MV-4-11 (cell line): ENCODE results near the gene CALM1.
A peak's percentile ranks its signal among the peaks of the same experiment; 100 is the strongest.

ENCODE experiments used
- DNase-seq: peaks from one replicate; lab custom pipeline; 2025; lab: John Stamatoyannopoulos, UW

Gene CALM1

GRCh38 chr14:90409209-90409730, 12.4 kb downstream of the CALM1 start:
- DNase-seq: peak; percentile 60

DNA sequence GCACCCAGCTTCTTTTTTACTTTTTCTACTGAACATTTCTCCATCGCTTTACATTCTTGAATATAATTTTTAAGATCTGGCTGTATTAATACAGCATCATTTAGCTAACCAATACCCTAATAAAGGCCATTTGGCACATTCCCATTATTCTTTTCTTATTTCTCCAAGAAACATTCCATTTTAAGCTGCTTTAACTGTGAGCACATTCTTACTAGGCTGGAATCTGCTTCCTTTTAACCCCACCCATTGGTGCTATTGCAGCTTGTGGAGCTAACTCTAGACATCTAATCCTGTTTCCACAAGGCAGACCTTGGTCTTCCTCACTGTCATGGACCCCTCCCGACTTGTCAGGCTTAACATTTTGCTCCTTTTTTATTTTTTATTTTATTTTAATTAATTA, 15.2 kb downstream of the CALM1 start:
- no peak for DNase-seq

DNA sequence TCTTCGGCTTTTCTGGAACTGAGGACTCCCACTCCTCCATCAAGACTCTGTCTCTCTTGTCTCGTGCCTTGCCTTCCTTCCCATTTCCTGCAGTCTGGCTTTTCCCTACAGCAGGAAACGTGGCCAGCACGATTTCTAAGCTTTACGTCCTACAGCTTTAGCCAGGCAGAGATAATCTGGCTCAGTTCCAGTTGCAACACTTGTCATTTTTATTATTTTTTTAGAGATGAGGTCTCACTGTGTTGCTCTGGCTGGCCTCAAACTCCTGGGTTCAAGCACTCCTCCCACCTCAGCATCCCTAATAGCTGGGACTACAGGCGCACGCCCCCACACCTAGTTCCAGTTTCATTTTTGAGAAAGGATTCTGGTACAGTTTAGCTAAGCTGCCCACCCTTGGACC, 19.9 kb downstream of the CALM1 start:
- DNase-seq: no peak

DNA sequence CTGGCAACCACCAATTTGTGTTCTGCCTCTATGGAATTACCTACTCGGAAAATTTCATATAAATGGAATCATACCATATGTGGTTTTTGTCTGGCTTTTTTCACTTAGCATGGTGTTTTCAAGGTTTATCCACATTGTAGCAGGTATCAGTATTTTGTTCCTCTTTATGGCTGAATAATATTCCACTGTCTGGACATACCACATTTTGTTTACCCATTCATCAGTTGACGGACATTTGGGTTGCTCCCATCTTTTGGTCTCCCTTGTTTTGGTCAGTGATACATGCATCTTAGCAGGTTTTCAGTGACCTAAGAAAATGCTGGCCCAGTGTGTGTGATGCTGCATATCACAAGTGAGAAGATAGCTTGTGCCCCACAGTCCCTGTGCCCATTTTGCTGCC, 21.2 kb downstream of the CALM1 start:
- no peak for DNase-seq

DNA sequence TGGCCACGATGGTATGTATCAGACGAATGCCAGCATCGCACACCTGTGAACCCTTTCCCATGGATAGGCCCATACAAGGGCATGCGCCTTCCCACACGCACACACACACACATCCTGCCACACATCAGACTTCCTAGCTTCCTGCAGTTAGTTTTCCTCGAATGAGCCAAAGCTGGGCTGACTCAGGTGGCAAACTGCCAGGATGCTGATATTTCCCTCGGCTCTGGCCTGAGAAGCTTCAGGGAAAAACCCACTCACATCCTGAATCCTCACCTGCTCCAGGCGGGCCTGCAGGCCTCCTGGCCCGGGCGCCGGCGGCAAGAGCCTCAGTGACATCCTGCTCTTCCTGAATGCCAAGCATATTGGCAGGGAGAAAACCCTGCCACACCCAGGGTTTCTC, 22.4 kb downstream of the CALM1 start:
- no peak for DNase-seq

DNA sequence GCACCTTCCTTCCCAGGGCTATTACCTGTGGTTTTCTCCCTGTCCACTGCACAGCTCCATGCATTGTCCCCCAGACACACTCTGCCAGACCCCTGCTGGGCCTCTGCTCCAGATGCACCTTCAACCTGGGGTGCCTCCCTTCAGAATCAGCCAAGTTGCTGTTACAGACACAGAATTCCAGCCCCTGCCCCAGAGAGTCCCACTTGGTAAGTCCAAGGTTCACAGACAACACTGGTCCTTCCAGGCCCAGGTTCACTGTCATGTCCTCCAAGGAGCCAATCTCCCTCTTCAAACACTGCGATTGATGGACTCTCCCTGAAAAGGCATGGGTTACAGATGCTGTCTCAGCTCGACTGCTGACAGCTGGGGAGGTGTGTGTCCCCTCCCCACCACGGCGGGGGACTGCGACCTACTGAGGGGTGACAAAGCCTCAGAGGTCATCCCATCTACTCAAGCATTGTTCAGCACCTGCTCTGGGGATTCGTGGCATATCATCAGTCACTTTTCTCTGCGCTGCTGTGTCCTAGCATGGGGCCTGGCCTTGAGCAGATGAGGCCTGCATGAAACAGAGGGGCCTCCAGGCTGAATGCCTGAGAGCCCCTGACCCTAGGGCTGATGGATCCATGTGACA, 24.3 kb downstream of the CALM1 start:
- DNase-seq: no peak

GRCh38 chr14:90421632-90422020, 24.8 kb downstream of the CALM1 start:
- DNase-seq: no peak

DNA sequence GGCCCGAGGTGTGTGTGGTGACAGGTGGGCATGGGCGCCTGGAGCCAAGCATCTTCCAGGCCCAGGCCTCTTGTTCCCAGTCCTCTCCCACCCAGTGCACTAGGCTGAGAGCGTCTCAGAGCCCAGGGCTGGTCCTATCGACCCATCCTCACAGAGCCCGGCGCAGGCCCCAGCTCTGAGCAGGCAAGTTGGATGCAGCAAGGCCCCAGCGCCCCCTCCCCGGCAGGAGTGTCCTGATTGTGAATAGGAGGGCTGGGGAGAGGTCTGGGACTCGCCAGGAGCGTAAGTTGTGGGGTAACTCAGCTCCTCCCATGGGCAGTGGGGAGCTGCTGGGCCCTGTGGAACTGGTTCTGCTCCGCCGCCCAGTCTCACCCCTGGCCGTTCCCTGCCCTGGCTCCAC, 26.3 kb downstream of the CALM1 start:
- no peak for DNase-seq

DNA sequence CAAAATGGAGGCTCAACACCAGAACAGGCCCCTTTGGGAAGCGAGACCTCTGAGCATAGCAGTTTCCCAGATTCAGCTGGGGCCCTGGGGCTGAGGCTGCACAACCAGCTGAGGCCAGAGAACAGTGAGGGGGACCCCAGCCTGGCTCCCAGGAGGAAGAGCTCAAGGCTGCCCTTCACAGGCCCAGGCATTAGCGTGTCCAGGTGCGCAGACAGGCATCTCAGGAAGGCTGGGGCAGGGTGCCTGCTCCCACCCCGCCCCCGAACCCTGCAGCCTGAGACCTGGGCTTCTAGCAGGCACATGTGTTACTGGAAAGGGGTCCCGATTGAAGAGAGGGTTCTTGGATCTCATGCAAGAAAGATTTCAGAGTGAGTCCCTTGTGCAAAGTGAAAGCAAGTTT, 27.2 kb downstream of the CALM1 start:
- DNase-seq: no peak

DNA sequence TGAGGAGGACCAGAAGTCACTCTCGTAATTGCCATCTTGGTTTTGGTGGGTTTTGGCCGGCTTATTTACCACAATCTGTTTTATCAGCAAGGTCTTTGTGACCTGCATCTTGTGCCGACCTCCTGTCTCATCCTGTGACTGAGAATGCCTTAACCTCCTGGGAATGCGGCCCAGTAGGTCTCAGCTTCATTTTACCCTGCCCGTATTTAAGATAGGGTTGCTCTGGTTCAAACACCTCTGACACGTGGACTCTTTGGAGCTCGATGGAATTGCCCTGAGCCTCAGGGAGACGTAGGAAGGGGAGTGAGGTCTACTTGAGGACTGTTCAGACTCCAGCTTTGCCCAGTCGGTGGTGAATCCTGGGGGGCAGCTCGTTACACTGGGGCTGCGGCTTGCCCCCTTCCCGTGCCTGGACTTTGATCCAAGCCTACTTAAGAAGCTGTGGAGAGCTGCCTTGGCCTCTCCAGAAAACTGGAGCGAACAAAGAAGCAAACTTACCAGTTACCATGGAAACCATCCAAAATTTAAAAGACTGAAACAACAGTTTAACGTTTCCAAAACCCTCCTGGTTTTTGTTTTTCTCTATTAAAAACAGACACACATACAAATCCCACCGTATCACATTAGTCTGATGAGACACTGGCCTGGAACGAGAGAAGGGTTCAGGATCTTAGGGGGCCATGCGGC, 28.0 kb downstream of the CALM1 start:
- no peak for DNase-seq

- DNase-seq: no peak
Measured at GRCh38 chr14:90425373-90425879, 28.6 kb downstream of the CALM1 start.

DNA sequence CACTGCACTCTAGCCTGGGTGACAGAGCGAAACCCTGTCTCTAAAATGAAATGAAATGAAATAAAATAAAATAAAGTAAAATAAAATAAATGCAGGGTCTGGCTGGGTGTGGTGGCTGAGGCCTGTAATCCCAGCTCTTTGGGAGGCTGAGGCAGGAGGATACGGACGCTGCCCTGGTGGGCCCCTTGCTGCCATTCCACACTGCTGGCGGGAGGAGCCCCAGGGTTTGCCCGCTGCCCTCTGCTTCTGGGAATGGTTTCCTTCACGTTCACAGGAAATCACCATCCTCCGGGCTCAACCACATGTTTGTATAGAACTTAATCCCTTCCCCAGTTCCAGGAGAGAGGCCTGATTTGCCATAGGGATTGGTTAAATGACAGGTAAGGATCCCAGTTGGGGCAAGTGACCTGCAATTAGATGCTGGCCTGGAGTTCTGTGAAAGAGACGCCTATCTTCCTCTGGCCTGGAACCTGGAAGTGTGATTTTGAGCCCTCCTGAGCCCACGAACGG, 29.3 kb downstream of the CALM1 start:
- no peak for DNase-seq

- DNase-seq: no peak
Measured at GRCh38 chr14:90426663-90427062, 29.8 kb downstream of the CALM1 start.

DNA sequence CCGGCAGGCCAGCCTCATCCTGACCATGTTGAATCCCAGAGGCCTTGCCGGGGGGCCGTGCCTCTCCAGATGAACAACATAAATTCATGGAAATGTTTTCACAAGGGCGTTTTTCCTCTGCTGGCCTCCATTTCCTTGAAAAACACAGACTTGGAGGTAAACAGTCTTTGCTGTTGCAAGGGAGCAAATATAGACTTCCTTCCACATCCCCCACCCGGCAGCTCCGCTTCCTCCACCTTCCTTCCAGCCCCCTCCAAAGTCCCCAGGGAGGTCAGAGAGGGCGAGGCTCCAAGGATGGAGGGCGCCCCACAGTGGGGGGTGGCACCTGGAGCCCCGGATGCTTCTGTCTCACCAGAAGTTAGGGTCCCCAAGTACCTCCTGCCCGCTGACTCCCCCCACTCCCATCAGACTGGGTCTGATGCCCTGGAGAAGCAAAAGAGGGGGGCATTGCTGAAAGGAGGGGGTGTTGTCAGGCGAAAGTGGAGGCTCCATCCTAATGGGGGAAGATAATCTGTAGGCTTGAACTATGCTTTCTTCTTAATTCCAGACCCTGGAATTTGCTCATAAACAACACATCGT, 31.1 kb downstream of the CALM1 start:
- no peak for DNase-seq

- peak; percentile 8 for DNase-seq
Measured at GRCh38 chr14:90428676-90429075, 31.8 kb downstream of the CALM1 start.

DNA sequence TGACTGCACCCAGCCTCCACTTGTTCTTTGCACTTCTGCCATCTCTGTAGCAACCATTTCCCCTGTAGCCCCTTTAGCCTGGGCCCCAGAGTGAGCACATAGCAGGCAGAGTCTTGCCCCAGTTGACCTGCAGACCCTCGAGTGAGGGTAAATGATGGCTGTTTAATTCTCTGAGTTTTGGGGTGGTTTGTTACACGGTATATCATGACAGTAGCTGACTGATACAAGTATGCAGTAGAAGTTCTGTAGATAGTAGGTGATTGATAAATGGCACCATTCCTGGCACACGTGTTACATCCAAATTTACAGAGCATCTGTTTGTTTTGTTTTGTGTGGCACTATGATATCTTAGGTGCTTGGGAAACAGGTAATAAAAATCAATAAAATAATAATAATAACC, 32.4 kb downstream of the CALM1 start:
- no peak for DNase-seq

GRCh38 chr14:90429754-90430153, 32.9 kb downstream of the CALM1 start:
- no peak for DNase-seq

DNA sequence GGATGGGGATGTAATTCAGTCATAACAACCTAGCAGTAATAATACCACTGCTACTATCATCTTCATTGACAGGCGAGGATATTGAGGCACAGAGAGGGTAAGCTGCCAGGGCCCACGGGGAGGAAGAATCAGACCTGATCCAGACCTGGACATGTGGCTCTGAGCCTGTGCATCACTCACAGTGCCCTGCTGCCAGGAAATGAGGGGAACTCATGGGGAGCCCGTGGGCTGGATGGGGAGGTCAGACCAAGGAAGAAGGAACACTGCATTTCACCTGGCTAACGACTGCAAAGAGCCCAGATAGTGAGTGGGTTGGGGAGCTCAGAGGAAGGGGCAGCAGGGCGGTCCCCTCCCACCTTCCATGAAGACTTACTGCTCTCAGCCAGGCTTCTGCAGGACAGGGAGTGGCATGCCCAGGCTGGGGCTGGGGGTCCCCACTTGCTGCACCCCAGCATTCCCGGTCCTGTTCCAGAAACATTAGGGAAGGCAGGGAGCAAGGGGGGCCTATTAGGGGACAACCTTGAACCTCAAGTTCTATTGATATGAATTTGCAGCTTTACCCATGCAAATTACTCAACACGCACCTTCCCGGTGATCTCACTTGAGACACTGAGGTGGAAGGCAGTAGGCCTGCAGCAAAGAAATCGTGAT, 37.7 kb downstream of the CALM1 start:
- DNase-seq: no peak

DNA sequence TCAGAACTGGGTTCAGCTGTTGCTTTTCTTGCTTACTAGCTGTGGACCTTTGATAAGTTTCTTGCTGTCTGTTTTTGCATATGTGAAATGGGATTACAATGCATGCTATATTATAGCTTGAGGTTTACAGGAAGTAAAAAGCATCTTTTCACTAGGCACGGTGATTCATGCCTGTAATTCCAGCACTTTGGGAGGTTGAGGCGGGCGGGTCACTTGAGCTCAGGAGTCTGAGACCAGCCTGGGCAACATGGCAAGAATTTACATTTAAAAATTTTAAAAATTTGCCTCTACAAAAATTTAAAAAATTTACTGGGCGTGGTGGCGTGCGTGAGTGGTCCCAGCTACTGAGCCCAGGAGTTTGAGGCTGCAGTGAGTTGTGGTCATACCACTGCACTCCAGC, 42.0 kb downstream of the CALM1 start:
- no peak for DNase-seq

DNA sequence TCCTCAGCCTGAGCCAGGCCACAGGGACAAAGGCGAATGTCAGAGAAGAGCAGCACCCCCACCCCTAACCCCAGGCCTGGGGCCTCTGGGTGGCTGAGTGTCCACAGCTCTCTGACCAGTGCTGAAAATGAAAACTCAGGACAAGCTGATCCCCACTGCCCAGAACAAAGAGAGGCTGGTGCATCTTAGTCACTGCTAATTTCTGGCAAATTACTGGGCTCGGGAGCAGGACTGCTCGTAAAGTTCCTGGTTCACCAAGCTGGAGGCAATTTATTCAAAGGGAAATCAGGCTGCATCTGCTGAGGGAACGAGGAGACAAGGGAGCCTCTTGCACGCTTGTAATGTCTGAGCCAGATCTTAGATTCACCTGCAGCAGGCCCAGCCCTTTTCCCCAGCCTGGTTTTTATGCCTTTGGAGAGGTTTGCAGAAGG, 43.2 kb downstream of the CALM1 start:
- DNase-seq: no peak

- no peak for DNase-seq
Measured at GRCh38 chr14:90440592-90440991, 43.8 kb downstream of the CALM1 start.

DNA sequence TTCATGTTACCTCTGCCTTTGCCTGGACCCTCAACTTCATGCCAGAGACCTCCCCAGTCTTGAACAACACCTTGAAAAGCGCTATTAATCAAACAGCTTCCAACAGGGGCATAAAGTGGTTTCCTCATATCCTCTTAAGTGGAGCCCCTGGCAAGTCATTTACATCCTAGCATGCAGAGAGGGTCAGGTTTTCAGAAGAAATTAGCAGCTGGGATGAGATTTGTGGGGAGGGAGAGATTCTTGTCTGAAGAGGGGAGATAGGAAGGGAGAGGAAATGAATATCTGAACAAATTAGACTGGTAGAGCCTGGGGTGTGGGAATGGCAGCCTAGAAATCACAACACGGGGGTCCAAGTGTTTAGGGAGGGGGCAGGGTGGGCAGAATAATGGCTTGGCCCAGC, 45.6 kb downstream of the CALM1 start:
- DNase-seq: no peak
